K562 (cell line): ENCODE data around the gene TMEM222.

ENCODE experiments used
- ASH1L ChIP-seq: fragments of 450-650 bp; IDR thresholded peaks from 2 replicates; pipeline ENCODE4 v1.6.1; 2018; ENCODE audit warnings: borderline replicate concordance, mild to moderate bottlenecking, low read depth; ENCODE audit not compliant: partially characterized antibody
- MAX ChIP-seq: sonication (generic); formaldehyde crosslinking; IDR thresholded peaks from 2 replicates; pipeline ENCODE4 v1.9.0; 2022; ENCODE audit warnings: mild to moderate bottlenecking, missing genetic modification reagents
- POLR2A ChIP-seq: fragments of 450-650 bp; conservative IDR thresholded peaks from 2 replicates; pipeline ENCODE4 v1.6.1; 2016
- REST ChIP-seq, 2 experiments: fragments of 450-650 bp; formaldehyde crosslinking in 1 of 2; IDR thresholded peaks; 2 replicates each; pipeline versions ENCODE4 v1.4.0 to v1.6.1; 2014 to 2020; ENCODE audit warnings: mild to moderate bottlenecking in 2 of 2, borderline replicate concordance in 1 of 2, low read depth in 1 of 2
- RFX5 ChIP-seq: IDR thresholded peaks from 2 replicates; pipeline ENCODE4 v1.6.1; 2011; ENCODE audit warnings: low read depth, mild to moderate bottlenecking, improper control_type of control experiment, low read length
- ZFX ChIP-seq: sonication (generic); formaldehyde crosslinking; IDR thresholded peaks from 2 replicates; pipeline ENCODE4 v1.8.0; 2022; ENCODE audit warnings: mild to moderate bottlenecking, missing genetic modification reagents, moderate library complexity
- ZNF282 ChIP-seq: sonication (generic); formaldehyde crosslinking; IDR thresholded peaks from 2 replicates; pipeline ENCODE4 v1.8.1; 2023; ENCODE audit warnings: missing genetic modification reagents

GRCh38 chr1:27377760-27378495 lies 56.0 kb downstream of the TMEM222 start:
- TF ChIP-seq ZNF282 (CRISPR knock-in tag) (no peak), ASH1L (no peak), ZFX (CRISPR knock-in tag) (no peak), RFX5 (no peak), POLR2A (no peak), REST (IDR thresholded peaks at IDR 0.05; ENCODE audit: borderline replicate concordance) (no peak), REST (CRISPR knock-in tag; IDR thresholded peaks at IDR 0.05; ENCODE audit: low read depth) (no peak), MAX (CRISPR knock-in tag) (no peak)
